DND-41 (cell line): ENCODE measurements around the gene CGB2.
"Not testable (repeated sequence)": the region's sequence is repeated elsewhere in the genome, so short reads cannot be mapped to it uniquely, and the experiment has no call there.

Source experiments
- ATAC-seq: fragments of 200-7000 bp; cut with Tn5 transposase; 3 replicates; pipeline ENCODE4 v1.9.1; 2021; ENCODE audit warnings: low read depth; ENCODE audit not compliant: insufficient read depth
- DNase-seq: peaks from one replicate; pipeline ENCODE4 v3.0.0-alpha.2; 2020
- H2AFZ ChIP-seq: 2 replicates; pipeline ENCODE4 v1.6.0; 2012; ENCODE audit warnings: low read depth, low read length
- H3K27ac ChIP-seq: 2 replicates; pipeline ENCODE4 v1.5.1; 2012; ENCODE audit warnings: low read length, inconsistent platforms
- H3K27me3 ChIP-seq: fragments of 200-600 bp; sonication (generic); 2 replicates; pipeline ENCODE4 v1.6.0; 2012; ENCODE audit warnings: low read length, mild to moderate bottlenecking, inconsistent platforms; ENCODE audit not compliant: insufficient read depth, poor library complexity
- H3K36me3 ChIP-seq: 2 replicates; pipeline ENCODE4 v1.5.1; 2012; ENCODE audit warnings: low read length, inconsistent platforms; ENCODE audit not compliant: insufficient read depth
- H3K4me1 ChIP-seq: 2 replicates; pipeline ENCODE4 v1.5.1; 2012; ENCODE audit warnings: mild to moderate bottlenecking, low read length; ENCODE audit not compliant: insufficient read depth
- H3K4me2 ChIP-seq: 2 replicates; pipeline ENCODE4 v1.6.0; 2012; ENCODE audit warnings: mild to moderate bottlenecking, moderate library complexity, low read length, inconsistent platforms; ENCODE audit not compliant: insufficient read depth
- H3K4me3 ChIP-seq, 2 experiments: fragments of 200-600 bp in 1 of 2; shearing (Covaris generic) in 1 of 2; 2 replicates each; pipeline ENCODE4 v1.5.1; 2012 to 2016; ENCODE audit warnings: inconsistent platforms in 2 of 2, low read length in 2 of 2, mild to moderate bottlenecking in 2 of 2, low read depth in 1 of 2, moderate library complexity in 1 of 2
- H3K79me2 ChIP-seq: 2 replicates; pipeline ENCODE4 v1.6.0; 2012; ENCODE audit warnings: low read length, inconsistent platforms; ENCODE audit not compliant: insufficient read depth
- H3K9ac ChIP-seq: 2 replicates; pipeline ENCODE4 v1.6.0; 2012; ENCODE audit warnings: low read depth, mild to moderate bottlenecking, inconsistent platforms, low read length, moderate library complexity
- H3K9me3 ChIP-seq: 2 replicates; pipeline ENCODE4 v1.5.1; 2012; ENCODE audit warnings: low read length, moderate library complexity, mild to moderate bottlenecking, inconsistent platforms; ENCODE audit not compliant: insufficient read depth, severe bottlenecking
- H4K20me1 ChIP-seq: 2 replicates; pipeline ENCODE4 v1.6.0; 2012; ENCODE audit warnings: low read length; ENCODE audit not compliant: insufficient read depth
- CTCF ChIP-seq: IDR thresholded peaks from 2 replicates; pipeline ENCODE4 v1.5.1; 2012; ENCODE audit warnings: borderline replicate concordance, low read length, moderate library complexity, mild to moderate bottlenecking; ENCODE audit not compliant: poor library complexity, severe bottlenecking; ENCODE audit errors: extremely low read depth
- EZH2 ChIP-seq: IDR thresholded peaks from 3 replicates; pipeline ENCODE4 v1.6.1; 2012; ENCODE audit warnings: borderline replicate concordance, low read depth, mild to moderate bottlenecking, moderate library complexity, low read length, inconsistent platforms; ENCODE audit not compliant: severe bottlenecking

CGB2 gene

GRCh38 chr19:49042177-49042576 is 10.5 kb downstream of the CGB2 start:
- Histone ChIP-seq H3K27me3 (no peaks in the 10 kb centered on the region), H3K36me3 (no peaks in the 10 kb centered on the region), H3K9me3 (no peaks in the 10 kb centered on the region), H3K79me2 (no peaks in the 10 kb centered on the region), H4K20me1 (no peaks in the 10 kb centered on the region), H3K9ac (no peak overlapping the region), H2AFZ (no peak overlapping the region), H3K27ac (no peak overlapping the region), H3K4me3 (no peak overlapping the region), H3K4me2 (no peak overlapping the region), H3K4me1 (no peaks in the 10 kb centered on the region)
- ATAC-seq (no peak), DNase-seq (no peak)
- TF ChIP-seq CTCF (no peak), EZH2 (no peak)

GRCh38 chr19:49042666-49043065 is 11.0 kb downstream of the CGB2 start:
- not testable (repeated sequence) for H3K4me3 ChIP-seq, H3K36me3 ChIP-seq, H3K9me3 ChIP-seq, H3K4me1 ChIP-seq, ATAC-seq, DNase-seq, H3K9ac ChIP-seq, H3K4me2 ChIP-seq, H3K27me3 ChIP-seq, H3K79me2 ChIP-seq, H3K27ac ChIP-seq, H2AFZ ChIP-seq, H4K20me1 ChIP-seq

- not testable (repeated sequence) for H3K36me3 ChIP-seq, DNase-seq, H3K4me1 ChIP-seq, H3K9ac ChIP-seq, H3K4me2 ChIP-seq, H3K9me3 ChIP-seq, ATAC-seq, H2AFZ ChIP-seq, H3K27ac ChIP-seq, H3K27me3 ChIP-seq, H4K20me1 ChIP-seq, H3K79me2 ChIP-seq, H3K4me3 ChIP-seq
Observed at GRCh38 chr19:49043548-49043947, 11.9 kb downstream of the CGB2 start, which contains the start of gene CGB5. TSS of gene CGB5 (plus strand) at chr19:49043848. CDS start at chr19:49044210, 362 bp downstream.

GRCh38 chr19:49049011-49049410 is 17.3 kb downstream of the CGB2 start, which contains the start of gene CGB8:
TSS of gene CGB8 (minus strand) at chr19:49049111. CDS start at chr19:49048739, 372 bp downstream.
- not testable (repeated sequence) for DNase-seq

GRCh38 chr19:49049834-49050233 is 18.1 kb downstream of the CGB2 start:
- DNase-seq, H3K9me3 ChIP-seq, H3K4me1 ChIP-seq, H3K27ac ChIP-seq, H4K20me1 ChIP-seq, H3K79me2 ChIP-seq, H3K4me2 ChIP-seq, ATAC-seq, H3K27me3 ChIP-seq, H3K36me3 ChIP-seq, H3K4me3 ChIP-seq, H3K9ac ChIP-seq, H2AFZ ChIP-seq: not testable (repeated sequence)

More at GRCh38 chr19:49049011-49049410, 17.3 kb downstream of the CGB2 start, which contains the start of gene CGB8:
- H3K27me3 ChIP-seq, ATAC-seq, H3K4me3 ChIP-seq, H4K20me1 ChIP-seq, H3K36me3 ChIP-seq, H3K79me2 ChIP-seq, H3K27ac ChIP-seq, H3K9me3 ChIP-seq, H3K4me1 ChIP-seq, H2AFZ ChIP-seq, H3K4me2 ChIP-seq, H3K9ac ChIP-seq: not testable (repeated sequence)

GRCh38 chr19:49050376-49051033 is 18.8 kb downstream of the CGB2 start:
- not testable (repeated sequence) for H3K4me3 ChIP-seq, H4K20me1 ChIP-seq, H3K36me3 ChIP-seq, DNase-seq, H3K9ac ChIP-seq, H3K27me3 ChIP-seq, H3K9me3 ChIP-seq, H3K79me2 ChIP-seq, H2AFZ ChIP-seq, H3K4me1 ChIP-seq, ATAC-seq, H3K4me2 ChIP-seq, H3K27ac ChIP-seq
